K562 (cell line): Measurements from ENCODE around the gene SLC15A1. TPM values are rescaled to one million over a fixed set of nuclear protein-coding genes. Genes with fewer than 3 reads are reported as not detected.

Source experiments
- ATAC-seq: fragments of 200-7000 bp; cut with Tn5 transposase; 3 replicates; pipeline ENCODE4 v1.9.1; 2020; ENCODE audit warnings: moderate library complexity
- BruUV-seq: library from RNA; stranded (reverse); fragments of 400-500 nt; replicated peaks from 2 replicates; lab custom pipeline; 2021; lab: Mats Ljungman, UMichigan
- CTCF ChIA-PET: fragments of 300-600 bp; formaldehyde crosslinking; extraction: SDS; loops from one replicate; lab custom pipeline; 2021; ENCODE audit warnings: low intra/inter-chr PET ratio; lab: Yijun Ruan, JAX
- POLR2A ChIA-PET: fragments of 300-600, 350-650 bp; sonication (Branson Sonifier 250); formaldehyde crosslinking; extraction: SDS; loops from one replicate; lab custom pipeline; 2021; ENCODE audit warnings: antibody characterized with exemption, inconsistent platforms; lab: Yijun Ruan, JAX
- DNase-seq, 4 experiments: peaks; one replicate each; pipeline versions ENCODE4 v3.0.0 to v3.0.0-alpha.2; 2011 to 2018; ENCODE audit warnings: low spot score in 3 of 4, mixed read lengths in 3 of 4; ENCODE audit errors: extremely low read depth in 1 of 4
- FAIRE-seq: peaks from 2 replicates; lab custom pipeline; 2011; peaks lifted over from hg19 to GRCh38; lab: Jason Lieb, UNC
- H2AFZ ChIP-seq: 2 replicates; pipeline ENCODE4 v1.6.0; 2011; ENCODE audit warnings: low read depth, low read length, control low read depth, inconsistent platforms
- H3K27ac ChIP-seq: fragments of 200-600 bp; 3 replicates; pipeline ENCODE4 v1.8.0; 2011; ENCODE audit warnings: low read depth, mild to moderate bottlenecking, control low read depth, inconsistent platforms, low read length, moderate library complexity, mixed read lengths; ENCODE audit errors: extremely low read depth
- H3K27me3 ChIP-seq, 2 experiments: fragments of 300-600 bp in 1 of 2; 2 replicates in 1 of 2; 3 replicates in 1 of 2; pipeline versions ENCODE4 v1.6.0 to v1.8.0; 2011; ENCODE audit warnings: inconsistent platforms in 2 of 2, low read length in 2 of 2, mild to moderate bottlenecking in 1 of 2, mixed read lengths in 1 of 2, moderate library complexity in 1 of 2; ENCODE audit not compliant: control insufficient read depth in 2 of 2, insufficient read depth in 2 of 2
- H3K36me3 ChIP-seq: fragments of 300-600 bp; 3 replicates; pipeline ENCODE4 v1.8.0; 2011; ENCODE audit warnings: mild to moderate bottlenecking, low read length, inconsistent platforms; ENCODE audit not compliant: control insufficient read depth, insufficient read depth
- H3K4me1 ChIP-seq, 2 experiments: fragments of 200-600 bp in 1 of 2; replicated peaks in 1 of 2; 2 replicates in 1 of 2; 3 replicates in 1 of 2; pipeline versions ENCODE4 v1.5.1 to v1.8.0; 2011; ENCODE audit warnings: inconsistent platforms in 2 of 2, low read length in 2 of 2, mild to moderate bottlenecking in 1 of 2, mixed read lengths in 1 of 2, moderate library complexity in 1 of 2; ENCODE audit not compliant: control insufficient read depth in 2 of 2, insufficient read depth in 2 of 2
- H3K4me2 ChIP-seq: 2 replicates; pipeline ENCODE4 v1.6.1; 2011; ENCODE audit warnings: low read length, control low read depth, inconsistent platforms, mixed read lengths; ENCODE audit not compliant: insufficient read depth
- H3K4me3 ChIP-seq: fragments of 200-600 bp; sonication (generic), shearing (Covaris generic); 2 replicates; pipeline ENCODE4 v1.5.1; 2016; ENCODE audit warnings: control low read depth, inconsistent platforms
- H3K79me2 ChIP-seq: fragments of 200-600 bp; 3 replicates; pipeline ENCODE4 v1.8.0; 2011; ENCODE audit warnings: low read length, inconsistent platforms; ENCODE audit not compliant: control insufficient read depth, insufficient read depth
- H3K9ac ChIP-seq, 2 experiments: 2 replicates each; pipeline versions ENCODE4 v1.6.0 to v1.6.1; 2011; ENCODE audit warnings: low read depth in 2 of 2, low read length in 2 of 2, control low read depth in 1 of 2, inconsistent platforms in 1 of 2, mild to moderate bottlenecking in 1 of 2, mixed read lengths in 1 of 2; ENCODE audit not compliant: insufficient read depth in 1 of 2
- H3K9me1 ChIP-seq: one replicate; pipeline ENCODE4 v1.6.0; 2011; ENCODE audit warnings: inconsistent platforms, mild to moderate bottlenecking, low read length, moderate library complexity; ENCODE audit not compliant: control insufficient read depth, insufficient read depth
- H3K9me3 ChIP-seq: replicated peaks from 2 replicates; pipeline ENCODE4 v1.5.1; 2011; ENCODE audit warnings: low read depth, low read length, inconsistent platforms; ENCODE audit not compliant: control insufficient read depth, insufficient read depth
- H4K20me1 ChIP-seq: replicated peaks from 2 replicates; pipeline ENCODE4 v1.6.1; 2011; ENCODE audit warnings: low read length, inconsistent platforms, mixed read lengths; ENCODE audit not compliant: control insufficient read depth, insufficient read depth
- CEBPG ChIP-seq, 3 experiments: fragments of 200-800 bp in 1 of 3; sonication (Bioruptor generic) in 1 of 3; sonication (generic) in 1 of 3; formaldehyde crosslinking in 1 of 3; IDR thresholded peaks in 2 of 3; conservative IDR thresholded peaks in 1 of 3; 2 replicates each; pipeline versions ENCODE4 v1.6.1 to v1.8.0; 2016 to 2022; ENCODE audit warnings: missing compliant biosample characterization in 2 of 3, missing genetic modification characterization in 2 of 3, mild to moderate bottlenecking in 1 of 3, missing genetic modification reagents in 1 of 3
- CREBBP ChIP-seq: IDR thresholded peaks from one replicate; pipeline ENCODE4 v1.6.1; 2012; ENCODE audit warnings: low read depth, mild to moderate bottlenecking, control low read depth, inconsistent platforms, low read length
- DLX4 ChIP-seq: fragments of 250-450 bp; sonication (Bioruptor Pico); IDR thresholded peaks from 2 replicates; pipeline ENCODE4 v1.6.1; 2021; ENCODE audit warnings: mild to moderate bottlenecking
- GABPB2 ChIP-seq: fragments of 250-450 bp; sonication (Bioruptor Pico); conservative IDR thresholded peaks from 2 replicates; pipeline ENCODE4 v1.5.1; 2021; ENCODE audit warnings: mild to moderate bottlenecking
- HDAC1 ChIP-seq, 2 experiments: fragments of 450-650 bp; IDR thresholded peaks; 2 replicates each; pipeline ENCODE4 v1.6.1; 2016 to 2017; ENCODE audit warnings: inconsistent platforms in 1 of 2, mild to moderate bottlenecking in 1 of 2, moderate library complexity in 1 of 2
- MCM3 ChIP-seq: fragments of 450-650 bp; IDR thresholded peaks from 2 replicates; pipeline ENCODE4 v1.6.1; 2016
- MTA3 ChIP-seq: fragments of 450-650 bp; formaldehyde crosslinking; IDR thresholded peaks from 2 replicates; pipeline ENCODE4 v1.6.1; 2017; ENCODE audit warnings: mild to moderate bottlenecking, borderline replicate concordance
- PHB2 ChIP-seq: fragments of 450-650 bp; IDR thresholded peaks from 2 replicates; pipeline ENCODE4 v1.6.1; 2017; ENCODE audit warnings: low read depth
- PML ChIP-seq: IDR thresholded peaks from 2 replicates; pipeline ENCODE4 v1.6.1; 2012; ENCODE audit warnings: low read length, inconsistent platforms
- POLR2B ChIP-seq: fragments of 450-650 bp; IDR thresholded peaks from 2 replicates; pipeline ENCODE4 v1.6.1; 2018; ENCODE audit warnings: low read depth; ENCODE audit not compliant: partially characterized antibody
- RBFOX2 ChIP-seq: fragments of 200-400 bp; formaldehyde crosslinking; IDR thresholded peaks from 2 replicates; pipeline ENCODE4 v1.6.1; 2017; ENCODE audit warnings: low read depth, mild to moderate bottlenecking, low read length, moderate library complexity
- RBM22 ChIP-seq: fragments of 200-400 bp; formaldehyde crosslinking; IDR thresholded peaks from 2 replicates; pipeline ENCODE4 v1.6.1; 2018; ENCODE audit warnings: low read length, low read depth; ENCODE audit not compliant: poor library complexity, severe bottlenecking
- SIX5 ChIP-seq, 2 experiments: IDR thresholded peaks; 2 replicates each; pipeline ENCODE4 v1.6.1; 2011; ENCODE audit warnings: low read length in 2 of 2, borderline replicate concordance in 1 of 2, low read depth in 1 of 2, mild to moderate bottlenecking in 1 of 2, moderate library complexity in 1 of 2; ENCODE audit not compliant: insufficient read depth in 1 of 2
- SNAPC5 ChIP-seq: fragments of 250-450 bp; sonication (Bioruptor Pico); IDR thresholded peaks from 2 replicates; pipeline ENCODE4 v1.8.0; 2021; ENCODE audit warnings: moderate library complexity, mild to moderate bottlenecking, inconsistent platforms
- TBL1XR1 ChIP-seq, 2 experiments: IDR thresholded peaks; 2 replicates each; pipeline ENCODE4 v1.6.1; 2012; ENCODE audit warnings: improper control_type of control experiment in 2 of 2, low read length in 2 of 2, mild to moderate bottlenecking in 1 of 2
- TRIM24 ChIP-seq, 2 experiments: fragments of 450-650 bp; IDR thresholded peaks; 2 replicates each; pipeline ENCODE4 v1.6.1; 2016
- XRCC4 ChIP-seq: IDR thresholded peaks from one replicate; pipeline ENCODE4 v1.6.1; 2011; ENCODE audit not compliant: insufficient read depth, insufficient read length; ENCODE audit errors: extremely low read depth
- ZFPM2 ChIP-seq: fragments of 250-450 bp; sonication (Bioruptor Pico); IDR thresholded peaks from 2 replicates; pipeline ENCODE4 v1.5.1; 2022; ENCODE audit warnings: mild to moderate bottlenecking
- WGBS: fragments of 100-300 bp; shearing (Covaris generic); methylation state at CpG from one replicate; pipeline ENCODE4 v1.1.6; 2016; ENCODE audit warnings: low coverage, mixed read lengths; ENCODE audit not compliant: insufficient coverage; ENCODE audit errors: missing lambda C conversion rate; 5-methylcytosine and 5-hydroxymethylcytosine counted together
- in situ Hi-C: fragments of 300-500 bp; cut with MboI; formaldehyde crosslinking; loops from 4 replicates; pipeline ENCODE4 v1.15.0; 2018; ENCODE audit warnings: inconsistent platforms, mixed read lengths
- intact Hi-C: fragments of 100-400 bp; cut with micrococcal nuclease; formaldehyde crosslinking; loops from 2 replicates; pipeline ENCODE4 v1.14.2; 2022
- polyA plus RNA-seq, 8 experiments: library from polyadenylated mRNA; depleted of rRNA in 4 of 8; stranded (reverse) in 5 of 8; unstranded in 3 of 8; fragments of >200 nt; fragmentation: Nextera tagmentation in 2 of 8; fragmentation: Illumina TruSeq in 1 of 8; extraction: Ambion mirVana in 2 of 8; extraction: Trizol in 1 of 8; gene quantifications; 2 replicates each; pipeline versions ENCODE4 v1.2.1 to v1.2.3, GENCODE V29; 2011 to 2014; ENCODE audit warnings: inconsistent platforms in 1 of 8, missing spikeins in 1 of 8
- total RNA-seq, 7 experiments: library from RNA; depleted of rRNA in 6 of 7; stranded (reverse); fragments of >200 nt in 6 of 7; fragmentation: Illumina TruSeq in 2 of 7; extraction: Trizol in 2 of 7; gene quantifications; 2 replicates each; pipeline versions ENCODE4 v1.2.1 to v1.2.3, GENCODE V29; 2011 to 2021; ENCODE audit warnings: low replicate concordance in 1 of 7
- TF ChIP-seq, protein P1 (sequence below): fragments of 450-650 bp; formaldehyde crosslinking; IDR thresholded peaks from 2 replicates; pipeline ENCODE4 v1.4.0; 2022; ENCODE audit warnings: missing genetic modification characterization

SLC15A1 gene
- total and polyA plus RNA-seq, 9 of the 15 experiments (the other 6 are each of a cell fraction or from before 2014, with no cell fraction given) = not detected

DNA sequence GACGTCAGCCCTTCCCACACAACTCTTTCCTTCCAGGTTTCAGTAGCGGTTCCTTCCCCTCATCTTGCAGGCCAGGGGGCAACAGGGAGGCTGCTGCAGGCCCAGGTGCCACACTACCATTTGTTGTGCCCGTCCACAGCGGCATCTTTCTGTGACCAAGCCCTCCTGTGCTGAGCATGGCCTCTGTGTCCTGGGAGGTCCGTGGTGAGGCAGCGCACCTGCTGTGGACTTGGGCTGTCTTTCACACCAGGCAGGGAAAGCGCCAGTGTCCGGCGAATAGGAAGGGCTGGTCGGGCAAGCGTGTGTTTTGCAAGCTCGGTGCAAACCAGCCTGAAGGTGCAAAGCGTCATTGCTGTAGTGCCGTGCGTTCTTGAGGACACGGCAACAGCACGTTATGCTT is 21.4 kb downstream of the SLC15A1 start:
- Histone ChIP-seq H4K20me1 (no peaks in the 10 kb centered on the region), H3K9me1 (no peaks in the 10 kb centered on the region), H3K4me3 (no peak overlapping the region), H3K36me3 (no peaks in the 10 kb centered on the region), H3K27me3 (peaks cover 6 to 29% of the 10 kb centered on the region in 2 experiments; a peak in 4 of 5 replicates), H3K4me2 (no peak overlapping the region), H3K79me2 (no peaks in the 10 kb centered on the region), H3K27ac (no peak overlapping the region), H3K4me1 (peaks cover 0 to 3% of the 10 kb centered on the region in 2 experiments; a peak in 1 of 5 replicates), H3K9me3 (no peaks in the 10 kb centered on the region), H2AFZ (no peak overlapping the region), H3K9ac (no peak overlapping the region)
- ChIA-PET CTCF (no interaction called here), POLR2A (interaction anchor here (0.6 to 0.7 kb wide), 2 partner anchors 17 to 20 kb away, joined by 3 read pairs; no protein-coding TSS in a partner anchor)
- 0% methylated on average over 14 of the region's 17 CpGs for WGBS
- FAIRE-seq (no peak), DNase-seq (no peak), ATAC-seq (no peak)
- intact Hi-C loops (no loop called here), in situ Hi-C loops (no loop called here)
- BruUV-seq = no TSS peak
- TF ChIP-seq PHB2 (no peak), DLX4 (CRISPR knock-in tag) (no peak), RBM22 (no peak), CEBPG (CRISPR knock-in tag; IDR thresholded peaks at IDR 0.05) (no peak), CEBPG (tag; conservative IDR thresholded peaks at IDR 0.05 in 1 of 2, IDR thresholded peaks at IDR 0.05 in 1 of 2) (no peak), HDAC1 (IDR thresholded peaks at IDR 0.05) (no peak), MTA3 (no peak), PML (no peak), GABPB2 (no peak), SNAPC5 (CRISPR knock-in tag) (no peak), CREBBP (no peak), RBFOX2 (no peak), MCM3 (no peak), XRCC4 (no peak), SIX5 (IDR thresholded peaks at IDR 0.05; ENCODE audit: borderline replicate concordance in 1 of 2, insufficient read depth in 1 of 2, low read depth in 1 of 2, low read length in 2 of 2) (no peak), ZFPM2 (CRISPR knock-in tag) (no peak), TBL1XR1 (IDR thresholded peaks at IDR 0.05; ENCODE audit: low read length in 2 of 2) (no peak), TRIM24 (IDR thresholded peaks at IDR 0.05) (no peak), POLR2B (no peak)
- TF ChIP-seq, protein P1, sequence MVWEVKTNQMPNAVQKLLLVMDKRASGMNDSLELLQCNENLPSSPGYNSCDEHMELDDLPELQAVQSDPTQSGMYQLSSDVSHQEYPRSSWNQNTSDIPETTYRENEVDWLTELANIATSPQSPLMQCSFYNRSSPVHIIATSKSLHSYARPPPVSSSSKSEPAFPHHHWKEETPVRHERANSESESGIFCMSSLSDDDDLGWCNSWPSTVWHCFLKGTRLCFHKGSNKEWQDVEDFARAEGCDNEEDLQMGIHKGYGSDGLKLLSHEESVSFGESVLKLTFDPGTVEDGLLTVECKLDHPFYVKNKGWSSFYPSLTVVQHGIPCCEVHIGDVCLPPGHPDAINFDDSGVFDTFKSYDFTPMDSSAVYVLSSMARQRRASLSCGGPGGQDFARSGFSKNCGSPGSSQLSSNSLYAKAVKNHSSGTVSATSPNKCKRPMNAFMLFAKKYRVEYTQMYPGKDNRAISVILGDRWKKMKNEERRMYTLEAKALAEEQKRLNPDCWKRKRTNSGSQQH (CRISPR knock-in tag) = no peak
